Measurements from ENCODE around the gene MELTF.

The MELTF gene

GRCh38 chr3:196994056-196994455 is 35.6 kb downstream of the MELTF start:
- no peak for TF ChIP-seq CTCF (IDR thresholded peaks at IDR 0.05; ENCODE audit: low read depth, low read length)
- Histone ChIP-seq H3K27ac (no peak overlapping the region), H3K27me3 (ENCODE audit: insufficient read depth, low read depth, severe bottlenecking) (no peaks in the 10 kb centered on the region), H3K4me3 (ENCODE audit: low read depth, low read length) (no peak overlapping the region), H3K36me3 (no peaks in the 10 kb centered on the region), H3K9me3 (ENCODE audit: severe bottlenecking) (no peaks in the 10 kb centered on the region)
- DNase-seq, result no peak

DNA sequence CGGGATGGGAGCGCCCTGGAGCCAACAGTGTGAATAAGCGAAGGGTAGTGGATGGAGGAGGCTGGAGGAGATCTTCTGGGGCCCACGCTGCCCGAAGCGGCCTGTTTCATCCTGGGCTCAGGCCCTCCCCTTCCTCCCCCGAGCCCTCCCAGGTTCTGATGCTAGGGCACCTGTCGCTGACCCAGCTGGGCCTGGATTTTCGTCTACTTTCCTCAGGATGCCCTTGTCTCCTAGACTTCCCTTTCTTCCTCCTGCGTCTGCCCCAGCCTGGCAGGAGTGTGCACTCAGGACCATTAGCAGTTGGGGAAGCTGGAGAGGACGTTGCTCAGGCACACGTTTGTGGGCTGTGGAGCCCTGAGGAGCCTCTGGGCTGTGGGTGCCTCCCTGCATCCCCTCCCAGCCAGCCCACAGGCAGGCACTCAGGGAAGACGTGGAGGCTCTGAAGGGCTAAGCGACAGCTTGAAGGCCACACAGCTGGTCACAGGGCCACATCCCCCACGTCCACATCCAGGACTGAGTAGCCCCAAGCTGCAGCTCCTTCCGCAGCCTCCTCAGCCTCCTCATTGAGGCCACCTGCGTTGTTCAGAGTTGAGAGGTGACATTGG is 37.1 kb downstream of the MELTF start:
- no peaks in the 10 kb centered on the region for H3K36me3 ChIP-seq
- no peaks in the 10 kb centered on the region for H3K27me3 ChIP-seq (ENCODE audit: insufficient read depth, low read depth, severe bottlenecking)
- DNase-seq, result no peak
- H3K27ac ChIP-seq, result no peak overlapping the region
- H3K9me3 ChIP-seq (ENCODE audit: severe bottlenecking), result no peaks in the 10 kb centered on the region
- no peak overlapping the region for H3K4me3 ChIP-seq (ENCODE audit: low read depth, low read length)
- TF ChIP-seq CTCF (IDR thresholded peaks at IDR 0.05; ENCODE audit: low read depth, low read length), result no peak

DNA sequence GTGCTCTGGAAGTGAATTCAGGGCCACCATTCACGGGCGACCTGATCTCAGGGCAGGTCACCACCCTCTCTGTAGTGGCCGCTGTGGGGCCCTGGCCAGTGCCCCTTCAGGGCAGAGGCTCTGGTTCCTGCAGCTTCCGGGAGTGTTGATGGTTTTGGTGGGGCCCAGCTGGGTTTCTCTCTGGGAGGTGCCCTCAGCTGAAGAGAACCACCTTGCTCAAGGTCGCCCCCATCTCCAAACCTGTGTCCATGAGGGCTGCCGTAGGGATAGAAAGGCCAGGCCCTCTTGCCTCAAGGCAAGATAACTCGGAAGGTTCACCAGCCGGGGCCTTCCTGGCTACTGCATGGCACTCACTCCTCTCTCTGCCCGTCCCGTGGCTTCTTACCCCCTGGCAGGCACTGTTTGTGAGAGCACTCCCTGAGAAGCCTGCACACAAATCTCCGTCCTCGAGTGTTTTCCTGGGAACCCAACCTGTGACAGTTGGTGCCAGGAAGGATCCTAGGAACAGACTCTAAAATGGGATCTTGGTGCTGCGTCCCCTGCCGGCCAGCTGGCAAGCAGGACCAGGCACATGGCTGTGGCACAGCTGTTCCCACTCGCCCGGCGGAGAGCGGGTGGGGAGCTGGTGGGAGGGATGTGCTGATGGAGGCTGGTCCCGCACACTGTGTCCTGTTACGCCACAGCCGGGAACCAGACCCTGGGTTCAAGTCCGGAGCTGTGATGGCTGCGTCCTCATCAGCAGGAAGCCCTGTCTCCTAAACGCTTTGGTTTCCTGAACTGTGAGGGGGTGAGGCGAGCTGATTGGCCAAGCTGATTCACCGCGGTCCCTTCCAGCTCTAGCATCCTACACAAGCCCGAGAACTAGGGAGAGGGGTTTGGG is 37.8 kb downstream of the MELTF start:
- no peak for DNase-seq
- Histone ChIP-seq H3K9me3 (ENCODE audit: severe bottlenecking) (no peaks in the 10 kb centered on the region), H3K4me3 (ENCODE audit: low read depth, low read length) (no peak overlapping the region), H3K36me3 (no peaks in the 10 kb centered on the region), H3K27ac (no peak overlapping the region), H3K27me3 (ENCODE audit: insufficient read depth, low read depth, severe bottlenecking) (no peaks in the 10 kb centered on the region)
- no peak for TF ChIP-seq CTCF (IDR thresholded peaks at IDR 0.05; ENCODE audit: low read depth, low read length)

GRCh38 chr3:196990601-196991007 is 39.0 kb downstream of the MELTF start:
- TF ChIP-seq CTCF (IDR thresholded peaks at IDR 0.05; ENCODE audit: low read depth, low read length), result no peak
- no peak for DNase-seq
- no peaks in the 10 kb centered on the region for H3K27me3 ChIP-seq (ENCODE audit: insufficient read depth, low read depth, severe bottlenecking)
- no peaks in the 10 kb centered on the region for H3K9me3 ChIP-seq (ENCODE audit: severe bottlenecking)
- no peaks in the 10 kb centered on the region for H3K36me3 ChIP-seq
- H3K27ac ChIP-seq, result no peak overlapping the region
- no peak overlapping the region for H3K4me3 ChIP-seq (ENCODE audit: low read depth, low read length)

GRCh38 chr3:196989721-196990262 is 39.8 kb downstream of the MELTF start:
- Histone ChIP-seq H3K9me3 (ENCODE audit: severe bottlenecking) (no peaks in the 10 kb centered on the region), H3K4me3 (ENCODE audit: low read depth, low read length) (no peak overlapping the region), H3K27me3 (ENCODE audit: insufficient read depth, low read depth, severe bottlenecking) (no peaks in the 10 kb centered on the region), H3K27ac (no peak overlapping the region), H3K36me3 (no peaks in the 10 kb centered on the region)
- no peak for TF ChIP-seq CTCF (IDR thresholded peaks at IDR 0.05; ENCODE audit: low read depth, low read length)
- DNase-seq, result no peak

All from WERI-Rb-1 (cell line).